Smooth muscle cell (in vitro differentiated cells): Measurements from ENCODE around the gene CHD1. TPM values are rescaled to one million over a fixed set of nuclear protein-coding genes. Genes with fewer than 3 reads are reported as not detected.

Source experiments
- DNase-seq: peaks from one replicate; lab custom pipeline; 2025; ENCODE audit not compliant: unreplicated experiment; lab: John Stamatoyannopoulos, UW
- H2AFZ ChIP-seq: fragments of 200-600 bp; sonication (generic); 2 replicates; pipeline ENCODE4 v1.6.0; 2016; ENCODE audit warnings: antibody characterized with exemption, low read depth, mild to moderate bottlenecking
- H3F3A ChIP-seq: fragments of 200-600 bp; sonication (generic); 2 replicates; pipeline ENCODE4 v1.6.0; 2017; ENCODE audit warnings: antibody characterized with exemption, low read depth
- H3K27ac ChIP-seq: fragments of 200-600 bp; sonication (generic); 2 replicates; pipeline ENCODE4 v1.5.1; 2016; ENCODE audit warnings: low read depth, mild to moderate bottlenecking
- H3K27me3 ChIP-seq: fragments of 200-600 bp; sonication (generic); 2 replicates; pipeline ENCODE4 v1.6.1; 2016; ENCODE audit warnings: low read depth, mild to moderate bottlenecking
- H3K36me3 ChIP-seq: fragments of 200-600 bp; sonication (generic); 2 replicates; pipeline ENCODE4 v1.5.1; 2016; ENCODE audit warnings: low read depth
- H3K4me1 ChIP-seq: fragments of 200-600 bp; sonication (generic); 2 replicates; pipeline ENCODE4 v1.5.1; 2016; ENCODE audit warnings: low read depth
- H3K4me2 ChIP-seq: fragments of 200-600 bp; sonication (generic); 2 replicates; pipeline ENCODE4 v1.6.0; 2016; ENCODE audit warnings: mild to moderate bottlenecking
- H3K4me3 ChIP-seq: fragments of 200-600 bp; sonication (generic); 2 replicates; pipeline ENCODE4 v1.5.1; 2016; ENCODE audit warnings: mild to moderate bottlenecking
- H3K79me2 ChIP-seq: fragments of 200-600 bp; sonication (generic); 2 replicates; pipeline ENCODE4 v1.6.0; 2016; ENCODE audit warnings: low read depth, mild to moderate bottlenecking
- H3K9ac ChIP-seq: fragments of 200-600 bp; sonication (generic); 2 replicates; pipeline ENCODE4 v1.6.0; 2016; ENCODE audit warnings: low read depth
- H3K9me3 ChIP-seq: fragments of 200-600 bp; sonication (generic); replicated peaks from 2 replicates; pipeline ENCODE4 v1.5.1; 2016; ENCODE audit warnings: low read depth
- H4K20me1 ChIP-seq: fragments of 200-600 bp; sonication (generic); 2 replicates; pipeline ENCODE4 v1.6.0; 2016; ENCODE audit warnings: low read depth
- WGBS: methylation state at CpG from one replicate; pipeline ENCODE4 v1.1.7; 2016; ENCODE audit warnings: low lambda C conversion rate; 5-methylcytosine and 5-hydroxymethylcytosine counted together
- polyA plus RNA-seq: library from polyadenylated mRNA; unstranded; fragments of >200 nt; fragmentation: Nextera tagmentation; extraction: Ambion mirVana; gene quantifications from 2 replicates; pipeline ENCODE4 v1.2.1, GENCODE V29; 2016
- total RNA-seq: library from RNA; depleted of rRNA; stranded (reverse); fragments of >200 nt; gene quantifications from 2 replicates; pipeline ENCODE4 v1.2.3, GENCODE V29; 2014
- TF ChIP-seq, protein P1 (sequence below): fragments of 200-600 bp; sonication (generic); IDR thresholded peaks from 2 replicates; pipeline ENCODE4 v1.5.1; 2017; ENCODE audit warnings: borderline replicate concordance, mild to moderate bottlenecking, antibody characterized with exemption; ENCODE audit not compliant: insufficient read depth, poor library complexity, severe bottlenecking

CHD1 gene
- total and polyA plus RNA-seq, 2 experiments from 2014 or later: 12.0 to 51.5 TPM

DNA sequence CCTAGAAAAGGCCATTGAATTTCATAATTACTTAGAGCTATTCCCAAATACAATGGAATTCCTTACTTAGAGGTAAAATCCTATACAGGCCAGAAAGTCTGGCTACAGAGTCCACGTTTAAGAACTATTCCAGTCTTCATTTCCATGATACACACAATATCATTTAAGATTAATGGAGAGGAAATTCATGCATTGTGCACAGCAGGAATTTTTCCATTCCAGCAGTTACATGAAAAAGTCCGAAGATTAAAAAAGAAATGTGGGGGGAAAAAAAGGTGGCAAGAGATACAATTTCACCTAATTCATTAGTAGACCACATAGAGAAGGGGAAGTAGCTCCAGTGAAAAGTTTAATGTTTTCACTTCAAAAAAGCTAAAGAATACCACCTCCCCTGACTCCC lies 63.1 kb downstream of the CHD1 start:
- Histone ChIP-seq H3F3A (no peaks in the 10 kb centered on the region), H4K20me1 (peaks cover 3% of the 10 kb centered on the region), H3K79me2 (peaks cover 4% of the 10 kb centered on the region), H3K4me2 (no peak overlapping the region), H3K9ac (no peak overlapping the region), H3K27ac (no peak overlapping the region), H3K27me3 (no peaks in the 10 kb centered on the region), H3K9me3 (no peaks in the 10 kb centered on the region), H3K36me3 (peaks cover 28% of the 10 kb centered on the region), H3K4me1 (no peaks in the 10 kb centered on the region), H2AFZ (no peak overlapping the region), H3K4me3 (no peak overlapping the region)
- no peak for DNase-seq
- TF ChIP-seq, protein P1, sequence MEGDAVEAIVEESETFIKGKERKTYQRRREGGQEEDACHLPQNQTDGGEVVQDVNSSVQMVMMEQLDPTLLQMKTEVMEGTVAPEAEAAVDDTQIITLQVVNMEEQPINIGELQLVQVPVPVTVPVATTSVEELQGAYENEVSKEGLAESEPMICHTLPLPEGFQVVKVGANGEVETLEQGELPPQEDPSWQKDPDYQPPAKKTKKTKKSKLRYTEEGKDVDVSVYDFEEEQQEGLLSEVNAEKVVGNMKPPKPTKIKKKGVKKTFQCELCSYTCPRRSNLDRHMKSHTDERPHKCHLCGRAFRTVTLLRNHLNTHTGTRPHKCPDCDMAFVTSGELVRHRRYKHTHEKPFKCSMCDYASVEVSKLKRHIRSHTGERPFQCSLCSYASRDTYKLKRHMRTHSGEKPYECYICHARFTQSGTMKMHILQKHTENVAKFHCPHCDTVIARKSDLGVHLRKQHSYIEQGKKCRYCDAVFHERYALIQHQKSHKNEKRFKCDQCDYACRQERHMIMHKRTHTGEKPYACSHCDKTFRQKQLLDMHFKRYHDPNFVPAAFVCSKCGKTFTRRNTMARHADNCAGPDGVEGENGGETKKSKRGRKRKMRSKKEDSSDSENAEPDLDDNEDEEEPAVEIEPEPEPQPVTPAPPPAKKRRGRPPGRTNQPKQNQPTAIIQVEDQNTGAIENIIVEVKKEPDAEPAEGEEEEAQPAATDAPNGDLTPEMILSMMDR: no peak
- 98% methylated on average over 2 of the region's 2 CpGs for WGBS

DNA sequence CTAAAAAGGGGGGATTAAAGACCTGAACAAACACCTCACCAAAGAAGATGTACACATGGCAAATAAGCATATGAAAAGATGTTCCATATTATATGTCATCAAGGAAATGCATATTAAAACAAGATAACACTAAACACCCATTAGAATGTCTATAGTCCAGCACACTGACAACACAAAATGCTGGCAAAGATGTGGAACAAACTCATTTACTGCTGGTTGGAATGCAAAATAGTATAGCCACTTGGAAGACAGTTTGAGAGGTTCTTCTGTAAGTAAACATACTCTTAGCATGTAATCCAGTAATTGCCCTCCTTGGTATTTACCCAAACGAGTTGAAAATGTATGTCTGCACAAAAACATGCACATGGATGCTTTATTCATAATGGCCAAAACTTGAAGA lies 81.8 kb downstream of the CHD1 start:
- no peaks in the 10 kb centered on the region for H3K36me3 ChIP-seq
- H3K9ac ChIP-seq: no peak overlapping the region
- no peaks in the 10 kb centered on the region for H4K20me1 ChIP-seq
- 55% methylated on average over 1 of the region's 1 CpG for WGBS
- H3K9me3 ChIP-seq: no peaks in the 10 kb centered on the region
- no peaks in the 10 kb centered on the region for H3K79me2 ChIP-seq
- no peak overlapping the region for H2AFZ ChIP-seq
- H3K4me2 ChIP-seq: no peak overlapping the region
- TF ChIP-seq, protein P1: no peak
- H3F3A ChIP-seq: no peaks in the 10 kb centered on the region
- no peak overlapping the region for H3K27ac ChIP-seq
- no peaks in the 10 kb centered on the region for H3K27me3 ChIP-seq
- no peaks in the 10 kb centered on the region for H3K4me1 ChIP-seq
- DNase-seq: no peak
- no peak overlapping the region for H3K4me3 ChIP-seq

DNA sequence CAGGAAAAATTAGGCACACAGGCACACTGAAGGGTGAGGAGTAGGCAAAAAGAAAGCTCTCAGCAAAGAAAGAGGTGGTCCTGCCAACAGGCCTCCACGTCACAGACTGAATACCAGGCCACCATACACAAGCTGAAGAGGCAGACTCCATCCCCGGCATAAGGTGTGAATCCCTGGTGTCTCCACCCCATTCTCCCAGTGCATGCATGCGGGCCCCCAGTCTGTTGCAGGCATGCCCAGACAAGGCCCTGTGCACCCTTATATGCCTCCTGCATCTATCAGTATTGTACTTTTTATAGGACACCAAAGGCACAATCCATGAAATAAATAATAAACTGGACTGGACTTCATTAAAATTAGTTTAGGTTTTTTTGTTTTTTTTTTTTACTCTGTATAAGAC lies 82.3 kb downstream of the CHD1 start:
- DNase-seq: no peak
- no peaks in the 10 kb centered on the region for H3K79me2 ChIP-seq
- no peak overlapping the region for H3K4me3 ChIP-seq
- no peak overlapping the region for H3K9ac ChIP-seq
- H2AFZ ChIP-seq: no peak overlapping the region
- H3K27me3 ChIP-seq: no peaks in the 10 kb centered on the region
- TF ChIP-seq, protein P1: no peak
- no peak overlapping the region for H3K4me2 ChIP-seq
- H3F3A ChIP-seq: no peaks in the 10 kb centered on the region
- 87% methylated on average over 3 of the region's 3 CpGs for WGBS
- H3K9me3 ChIP-seq: no peaks in the 10 kb centered on the region
- no peaks in the 10 kb centered on the region for H3K36me3 ChIP-seq
- no peaks in the 10 kb centered on the region for H3K4me1 ChIP-seq
- H4K20me1 ChIP-seq: no peaks in the 10 kb centered on the region
- H3K27ac ChIP-seq: no peak overlapping the region

DNA sequence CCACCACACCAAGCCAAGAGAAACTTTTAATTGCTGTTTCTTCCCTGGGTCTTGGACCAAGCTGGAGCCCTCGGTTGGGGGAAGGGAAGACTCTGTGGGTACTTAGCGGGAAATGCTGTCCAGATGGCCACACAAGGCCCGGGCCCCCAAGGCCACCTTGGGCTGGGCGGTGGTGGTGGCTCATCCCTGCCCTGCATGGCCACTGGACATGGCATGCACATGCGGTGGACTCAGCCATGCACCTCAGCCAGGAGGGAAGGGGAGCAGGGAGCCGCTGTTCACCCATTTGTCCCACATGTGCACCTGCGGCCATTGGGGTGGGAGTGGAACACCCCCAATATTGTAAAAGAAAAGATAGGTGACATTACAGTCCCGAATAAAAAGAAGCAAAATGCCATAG lies 82.9 kb downstream of the CHD1 start:
- no peaks in the 10 kb centered on the region for H3K36me3 ChIP-seq
- H3K9ac ChIP-seq: no peak overlapping the region
- no peaks in the 10 kb centered on the region for H3F3A ChIP-seq
- no peaks in the 10 kb centered on the region for H3K79me2 ChIP-seq
- DNase-seq: no peak
- no peak overlapping the region for H3K4me3 ChIP-seq
- H3K9me3 ChIP-seq: no peaks in the 10 kb centered on the region
- 96% methylated on average over 8 of the region's 8 CpGs for WGBS
- H3K27me3 ChIP-seq: no peaks in the 10 kb centered on the region
- H4K20me1 ChIP-seq: no peaks in the 10 kb centered on the region
- no peaks in the 10 kb centered on the region for H3K4me1 ChIP-seq
- H3K27ac ChIP-seq: no peak overlapping the region
- TF ChIP-seq, protein P1: no peak
- no peak overlapping the region for H2AFZ ChIP-seq
- no peak overlapping the region for H3K4me2 ChIP-seq
